HG03565 (cell line): ENCODE data around the gene MAML2.

Experiments
- ATAC-seq: cut with Tn5 transposase; IDR thresholded peaks from one replicate; pipeline ENCODE4 v1.9.1; 2021; ENCODE audit warnings: mild to moderate bottlenecking, moderate library complexity; ENCODE audit not compliant: unreplicated experiment

The MAML2 gene

DNA sequence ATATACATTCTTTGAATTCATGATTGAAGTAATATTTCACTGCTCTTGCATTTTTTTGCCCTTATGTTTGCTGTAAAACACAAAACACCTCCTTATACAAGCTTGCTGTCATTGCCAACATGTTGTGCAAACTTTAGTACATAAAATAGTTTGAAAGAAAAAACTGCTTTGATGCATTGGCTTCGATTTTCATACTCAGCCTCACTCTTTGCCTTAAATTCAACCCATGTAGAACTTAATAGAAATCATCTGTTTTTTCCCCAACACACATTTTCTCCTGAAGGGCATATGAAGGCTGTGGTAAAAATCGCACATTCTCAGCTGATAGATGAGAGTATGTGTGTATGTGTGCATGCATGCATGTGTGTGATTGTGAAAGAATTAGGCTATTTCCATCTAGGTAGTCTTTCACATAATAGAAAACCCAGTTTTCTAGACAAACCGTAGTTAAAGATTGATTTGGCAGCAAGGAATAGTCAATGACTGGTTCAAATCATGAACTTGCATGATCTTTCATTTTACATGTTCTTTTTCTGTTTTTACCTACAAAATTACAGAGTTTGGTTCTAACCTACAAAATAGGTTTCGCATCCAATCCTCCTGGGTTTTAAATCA, 346.3 kb downstream of the MAML2 start:
- ATAC-seq = no peak

DNA sequence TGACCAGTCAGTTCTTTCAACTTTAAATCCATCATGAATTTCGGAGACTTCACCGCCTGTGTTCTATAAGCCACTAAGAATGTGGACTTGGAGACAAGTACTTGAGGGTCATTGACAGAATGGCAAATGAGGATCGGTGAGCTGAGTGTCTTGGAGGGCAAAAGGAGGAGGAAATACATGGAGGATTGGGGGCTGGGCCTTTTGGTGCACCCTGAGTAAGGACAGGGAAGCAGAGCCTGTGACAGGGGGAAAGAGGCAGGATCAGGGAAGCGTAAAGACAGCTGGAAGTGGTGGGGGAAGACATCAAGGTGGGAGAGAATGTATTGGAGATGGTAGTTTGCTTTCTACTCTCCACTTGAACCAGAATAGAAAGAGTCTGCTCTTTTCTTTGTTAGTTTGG, 348.7 kb downstream of the MAML2 start:
- ATAC-seq = no peak

DNA sequence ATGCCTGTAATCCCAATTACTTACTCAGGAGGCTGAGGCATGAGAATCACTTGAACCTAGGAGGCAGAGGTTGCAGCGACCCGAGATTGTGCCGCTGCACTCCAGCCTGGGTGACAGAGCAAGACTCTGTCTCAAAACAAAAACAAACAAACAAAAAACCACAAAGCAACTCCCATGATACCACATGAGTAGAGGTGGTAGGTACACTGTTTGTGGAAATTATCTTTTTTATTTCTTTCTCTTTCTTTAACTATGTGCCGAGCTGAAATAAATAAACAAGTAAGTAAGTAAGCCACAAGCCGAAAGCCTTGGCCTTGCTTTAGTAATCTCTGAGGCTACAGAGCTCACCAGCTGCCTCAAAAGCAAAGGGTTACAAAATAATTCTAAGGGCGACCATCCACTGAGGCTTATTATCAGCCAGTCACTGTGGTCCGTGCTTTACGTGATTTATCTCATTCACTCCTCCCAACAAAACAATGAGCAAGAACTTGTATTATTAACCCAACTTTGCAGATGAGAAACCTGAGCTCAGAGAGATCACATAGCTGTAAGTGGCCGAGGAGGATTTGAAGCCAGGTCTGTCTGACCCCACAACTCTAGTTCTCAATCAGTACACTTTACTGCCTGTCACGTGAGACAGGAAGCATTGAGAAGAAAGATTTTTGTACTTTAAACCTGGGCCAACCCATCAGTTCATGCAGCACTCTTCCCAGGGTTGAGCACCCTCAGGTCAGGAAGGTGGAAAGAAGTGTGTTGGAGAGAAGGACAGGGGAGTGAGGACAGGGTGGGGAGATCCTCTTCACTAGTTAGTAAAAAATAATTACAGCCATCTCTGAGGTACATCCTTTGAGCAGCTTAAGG, 349.3 kb downstream of the MAML2 start:
- ATAC-seq = no peak

DNA sequence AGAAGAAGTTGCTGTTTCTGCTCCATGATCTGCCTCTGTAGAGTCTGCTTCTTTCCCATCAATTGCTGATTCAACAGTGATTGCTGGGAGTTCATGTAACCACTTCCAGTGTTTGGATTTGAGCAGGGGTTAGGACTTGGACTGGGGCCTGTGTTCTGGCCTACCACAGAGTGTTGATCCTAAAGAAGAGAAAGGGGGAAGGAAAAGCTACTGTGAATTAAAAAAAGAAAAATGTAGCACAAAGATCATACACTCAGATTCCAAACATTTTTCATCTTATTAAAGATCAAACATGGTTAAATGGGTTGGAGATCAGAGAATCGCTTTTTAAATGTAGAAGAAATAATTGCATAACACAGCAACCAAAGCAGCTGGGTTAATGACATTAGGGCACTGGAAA, 351.4 kb downstream of the MAML2 start:
- no peak for ATAC-seq

DNA sequence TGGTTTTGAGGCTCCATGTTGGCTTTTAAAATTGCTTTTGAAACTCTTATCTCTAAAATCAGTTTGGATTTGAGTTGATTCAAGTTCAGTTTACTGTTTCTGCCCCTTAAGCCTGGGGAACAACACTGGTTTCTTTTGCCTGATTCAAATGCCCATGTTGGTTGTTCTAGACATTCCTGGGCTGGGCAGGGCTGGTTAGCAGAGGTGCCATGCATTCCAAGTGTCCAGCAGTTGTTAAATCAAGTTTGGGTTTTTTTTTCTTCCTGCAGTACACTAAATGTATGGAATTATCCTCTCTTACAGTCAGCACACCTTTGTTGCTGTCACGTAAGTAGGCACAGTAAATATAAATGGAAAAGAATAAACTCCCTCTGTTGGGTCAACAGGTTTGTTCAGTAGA, 351.9 kb downstream of the MAML2 start:
- no peak for ATAC-seq

DNA sequence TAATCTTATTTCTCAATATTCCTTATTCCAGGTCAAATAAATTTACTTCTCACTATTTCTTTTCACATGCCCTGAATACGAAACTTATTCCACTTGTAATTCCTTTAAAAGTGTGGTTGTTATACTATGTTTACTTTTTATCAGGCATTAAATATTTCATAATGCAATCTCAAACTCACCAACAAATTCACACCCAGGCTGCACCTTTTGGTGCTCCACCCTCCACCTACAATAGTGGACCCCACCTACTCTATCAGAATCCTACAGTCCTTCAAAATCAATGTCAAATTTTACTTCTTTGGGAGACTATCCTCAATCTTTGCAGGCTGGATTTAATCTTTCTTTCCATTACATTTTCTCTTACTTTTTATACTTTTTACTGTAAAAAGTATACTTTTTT, 353.2 kb downstream of the MAML2 start:
- no peak for ATAC-seq

DNA sequence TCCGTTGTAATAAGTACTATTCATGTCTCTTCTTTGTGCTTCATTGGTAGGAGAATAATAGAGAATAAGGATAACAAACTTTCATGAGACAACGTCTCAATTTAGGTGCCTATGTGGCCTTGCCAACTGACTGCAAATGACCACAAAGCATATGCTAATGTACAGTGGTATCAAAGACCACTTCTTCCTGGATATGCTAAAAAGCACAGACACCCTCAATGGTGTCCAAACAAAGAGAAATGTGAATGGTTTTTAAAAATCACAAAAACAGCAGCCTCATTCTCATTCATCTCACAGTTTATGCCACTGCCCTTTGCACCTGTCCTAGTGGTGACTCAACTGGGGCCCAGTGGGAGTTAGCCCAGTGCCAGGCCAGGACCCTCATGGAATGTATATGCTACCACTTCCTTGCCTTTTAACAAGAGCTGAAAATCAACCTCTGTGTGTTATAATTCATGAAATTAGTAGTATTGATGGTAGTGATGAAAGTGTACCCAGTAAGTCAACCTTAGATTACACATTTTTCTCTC, 353.9 kb downstream of the MAML2 start:
- no peak for ATAC-seq

DNA sequence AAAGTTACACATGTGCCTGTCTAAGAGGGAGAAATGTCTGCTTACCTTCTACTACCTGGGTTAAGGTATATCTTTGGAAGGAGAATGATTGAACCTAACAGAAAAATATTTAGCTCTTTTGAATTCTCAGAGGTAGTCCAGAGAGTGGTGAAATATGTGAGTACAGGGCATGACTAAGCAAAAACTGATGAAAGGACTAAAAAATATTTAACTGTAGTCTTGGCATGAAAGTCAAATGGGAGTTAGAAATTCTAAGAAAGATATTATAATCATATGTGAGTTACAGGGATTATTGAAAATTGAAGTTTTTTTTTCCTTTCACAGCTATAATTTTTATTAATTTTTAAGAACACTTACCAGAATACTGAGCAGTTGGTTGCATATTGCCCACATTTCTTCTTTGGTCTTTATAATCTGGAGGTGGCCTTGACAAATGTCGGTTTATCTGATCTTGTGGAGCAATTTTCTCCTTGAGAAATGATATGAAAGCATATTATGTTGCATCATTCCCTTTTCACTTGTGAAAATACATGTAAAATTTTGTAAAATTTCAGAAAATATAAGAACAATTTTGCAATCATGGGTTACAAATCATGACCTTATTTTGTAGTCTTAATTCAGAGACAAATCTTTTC, 357.7 kb downstream of the MAML2 start:
- no peak for ATAC-seq

DNA sequence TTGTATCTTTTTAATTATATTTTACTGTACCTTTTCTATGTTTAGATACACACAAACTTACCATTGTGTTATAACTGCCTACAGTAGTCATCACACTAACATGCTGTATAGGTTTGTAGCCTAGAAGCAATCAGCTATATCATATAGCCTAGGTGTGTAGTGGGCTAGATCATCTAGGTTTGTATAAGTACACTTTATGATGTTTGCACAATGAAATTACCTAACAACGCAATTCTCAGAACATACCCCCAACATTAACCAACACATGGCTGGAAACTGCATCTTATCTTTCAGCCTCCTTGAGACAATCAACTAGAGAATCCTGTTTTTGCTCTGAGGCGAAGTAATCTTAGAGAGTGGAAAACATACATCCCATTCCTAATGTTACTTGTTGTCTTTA, 358.9 kb downstream of the MAML2 start:
- ATAC-seq = no peak

DNA sequence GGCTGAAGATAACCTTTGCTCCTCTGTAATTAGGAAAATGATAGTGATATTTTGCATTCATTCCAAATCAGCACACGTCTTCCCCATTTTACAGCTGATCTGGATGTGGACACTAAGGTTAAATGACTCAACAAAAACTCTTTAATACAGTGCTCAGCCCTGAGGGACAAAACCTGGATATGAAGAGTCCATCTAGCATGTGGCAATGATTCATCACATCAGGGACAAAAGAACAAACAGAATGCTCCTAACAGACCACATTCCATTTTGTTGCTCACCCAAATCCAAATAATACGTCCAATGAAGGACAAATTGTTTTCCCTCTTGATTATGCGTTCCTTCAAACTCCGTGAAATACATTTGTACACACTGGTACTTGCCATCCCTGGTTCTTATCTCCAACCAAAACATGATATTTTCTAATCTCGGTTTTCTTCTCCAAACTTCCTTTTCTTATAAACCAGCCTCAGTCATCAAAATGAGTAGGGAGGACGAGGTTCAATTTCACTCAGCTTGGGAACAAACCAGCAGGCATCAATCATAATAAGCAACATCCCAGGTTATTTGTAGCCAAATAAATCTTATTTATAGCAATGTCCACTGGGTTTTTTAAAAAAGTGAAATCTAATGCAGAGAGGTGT, 365.3 kb downstream of the MAML2 start:
- no peak for ATAC-seq

DNA sequence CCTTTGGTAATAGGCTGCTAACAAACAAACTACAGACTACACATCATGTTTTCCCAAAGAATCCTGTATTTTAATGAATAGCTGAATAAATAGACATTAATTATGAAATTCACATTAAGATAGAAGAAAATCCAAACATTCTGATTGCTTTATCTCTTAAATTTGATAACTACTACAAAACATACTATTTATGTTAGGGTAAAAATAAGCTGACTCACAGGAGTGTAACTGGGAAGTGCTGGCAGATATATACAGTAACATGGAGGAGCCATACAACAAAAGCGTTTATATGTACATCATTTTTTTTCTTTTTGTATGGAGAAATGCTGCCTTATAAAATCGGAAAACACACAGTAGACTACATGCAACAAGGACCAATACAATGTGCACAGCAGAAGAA, 366.4 kb downstream of the MAML2 start:
- ATAC-seq = no peak

DNA sequence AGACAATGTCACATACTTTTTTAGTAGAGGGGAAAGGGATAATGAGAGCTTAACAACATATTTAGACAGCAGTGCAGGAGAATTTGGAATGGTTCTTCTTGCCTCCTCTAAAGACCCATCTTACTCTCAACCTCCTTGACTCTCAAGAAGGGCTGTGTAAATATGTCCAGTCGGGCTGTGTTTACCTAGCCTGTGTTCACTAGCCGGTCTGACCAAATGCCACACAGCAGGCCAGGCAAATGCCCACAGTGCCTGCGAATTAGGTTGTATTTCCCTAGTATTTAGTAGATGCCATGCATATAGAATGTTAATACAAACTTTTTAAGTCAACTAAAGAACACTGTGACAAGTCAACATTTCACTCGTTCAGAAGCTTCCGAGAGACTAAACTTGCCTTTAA, 367.7 kb downstream of the MAML2 start:
- ATAC-seq = no peak

DNA sequence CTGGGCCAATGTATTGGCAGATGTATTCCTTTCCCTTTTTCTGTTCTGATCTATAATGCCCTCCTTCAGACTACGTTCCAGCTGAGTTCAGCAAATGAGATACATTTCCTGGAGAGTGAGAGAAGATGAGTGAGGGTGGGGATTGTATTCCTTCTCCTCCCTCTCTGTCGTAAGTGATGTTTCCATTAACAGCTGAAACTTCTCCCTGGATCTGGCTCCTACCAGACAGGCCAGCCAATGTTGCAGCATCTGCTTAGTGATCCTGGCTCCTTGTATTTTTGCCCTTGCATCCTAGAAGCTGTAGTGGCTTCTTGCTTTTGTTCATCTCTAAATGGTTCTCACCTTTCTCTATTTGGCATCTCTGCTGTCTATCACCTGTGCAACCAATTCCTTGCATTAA, 370.9 kb downstream of the MAML2 start:
- ATAC-seq = no peak

DNA sequence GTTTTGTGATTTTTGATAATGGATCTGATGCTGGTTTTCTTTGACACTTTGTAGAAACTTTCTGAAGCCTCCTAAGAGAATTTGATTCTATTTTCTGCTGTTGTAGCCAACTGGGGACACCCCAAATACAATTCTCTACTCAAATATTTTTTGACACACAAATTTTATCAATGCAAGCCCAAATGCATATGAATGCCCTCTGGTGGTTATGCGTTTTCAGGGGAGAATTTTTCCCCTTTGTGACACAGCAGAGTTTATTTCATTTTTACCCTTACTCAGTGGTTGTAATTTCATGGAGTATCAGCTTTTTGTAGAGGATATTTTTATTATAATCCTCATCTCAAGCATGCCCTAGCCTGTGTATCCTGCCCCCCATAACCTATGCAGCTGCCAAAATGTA, 374.4 kb downstream of the MAML2 start:
- ATAC-seq = no peak

DNA sequence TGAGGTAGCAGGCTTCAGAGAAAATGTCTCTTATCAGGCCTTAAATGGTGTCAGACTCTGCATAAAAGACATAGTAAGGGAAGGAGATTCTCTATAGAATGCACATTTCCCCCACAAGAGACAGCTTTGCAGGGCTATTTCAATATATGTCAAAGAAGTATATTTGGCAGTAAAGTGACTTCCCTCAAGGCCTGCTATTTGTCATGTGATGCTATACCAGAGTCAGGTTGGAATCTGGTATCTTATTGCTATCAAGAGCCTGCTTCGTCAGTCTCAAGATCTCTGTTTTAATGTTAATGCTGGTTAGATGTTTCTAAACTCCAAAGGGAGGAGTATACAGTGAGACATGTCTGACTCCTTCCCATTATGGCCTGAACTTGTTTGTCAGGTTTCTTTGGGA, 378.7 kb downstream of the MAML2 start:
- no peak for ATAC-seq

DNA sequence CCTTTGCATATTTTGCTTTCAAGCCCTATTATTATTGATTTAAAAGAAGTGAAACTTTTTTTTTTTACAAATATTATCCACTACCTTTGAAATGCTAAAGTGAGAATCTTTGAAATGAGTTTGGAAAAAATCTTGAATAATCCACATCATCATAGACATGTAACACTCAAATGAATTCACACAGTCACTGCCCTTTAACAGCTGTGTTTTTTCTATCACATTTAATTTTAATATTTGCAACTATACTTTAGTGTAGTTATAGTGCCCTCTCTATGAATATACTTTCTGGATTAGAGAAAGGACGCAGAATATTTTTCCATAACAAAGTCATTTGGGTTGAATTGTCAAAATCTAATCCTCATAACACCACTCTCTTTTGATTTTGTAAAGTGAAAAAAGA, 381.2 kb downstream of the MAML2 start:
- ATAC-seq = no peak

DNA sequence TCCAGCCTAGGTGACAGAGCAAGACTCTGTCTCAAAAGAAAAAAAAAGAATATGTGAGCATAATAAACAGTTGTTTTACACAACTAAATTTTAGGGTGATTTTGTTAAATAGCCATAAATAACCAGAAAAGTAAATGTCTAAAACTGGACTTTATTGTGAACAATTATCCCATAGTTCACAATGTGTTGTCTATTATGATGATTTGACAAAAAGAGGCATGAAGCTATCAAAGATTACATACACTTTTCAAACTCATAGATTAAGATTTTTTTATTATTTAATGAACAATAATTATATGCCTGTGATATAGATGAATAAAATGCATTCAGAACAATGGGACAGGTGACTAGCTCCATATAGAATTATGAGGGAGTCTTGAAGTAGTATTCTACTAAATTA, 392.1 kb downstream of the MAML2 start:
- ATAC-seq = no peak

DNA sequence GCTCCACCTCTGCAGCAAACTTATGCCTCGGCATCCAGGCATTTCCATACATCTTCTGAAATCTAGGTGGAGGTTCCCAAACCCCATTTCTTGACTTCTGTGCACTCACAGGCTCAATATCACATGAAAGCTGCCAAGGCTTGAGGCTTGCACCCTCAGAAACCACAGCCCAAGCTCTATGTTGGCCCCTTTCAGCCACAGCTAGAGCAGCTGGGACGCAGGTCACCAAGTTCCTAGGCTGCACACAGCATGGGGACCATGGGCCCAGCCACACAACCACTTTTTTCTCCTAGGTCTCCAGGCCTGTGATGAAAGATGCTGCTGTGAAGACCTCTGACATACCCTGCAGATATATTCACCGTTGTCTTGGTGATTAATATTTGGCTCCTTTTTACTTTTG, 394.4 kb downstream of the MAML2 start:
- no peak for ATAC-seq

DNA sequence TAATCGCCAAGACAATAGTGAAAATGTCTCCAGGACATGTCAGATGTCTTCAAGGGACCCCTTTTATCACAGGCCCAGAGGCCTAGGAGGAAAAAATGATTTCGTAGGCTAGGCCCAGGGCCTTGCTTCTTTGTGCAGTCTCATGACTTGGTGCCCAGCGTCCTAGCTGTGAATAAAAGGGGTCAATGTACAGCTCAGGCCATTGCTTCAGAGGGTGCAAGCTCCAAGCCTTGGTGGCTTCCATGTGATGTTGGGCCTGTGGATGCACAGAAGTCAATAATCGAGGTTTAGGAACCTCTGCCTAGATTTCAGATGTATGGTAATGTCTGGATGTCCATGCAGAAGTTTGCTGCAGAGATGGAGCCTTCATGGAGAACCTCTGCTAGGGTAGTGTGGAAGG, 398.4 kb downstream of the MAML2 start:
- no peak for ATAC-seq

DNA sequence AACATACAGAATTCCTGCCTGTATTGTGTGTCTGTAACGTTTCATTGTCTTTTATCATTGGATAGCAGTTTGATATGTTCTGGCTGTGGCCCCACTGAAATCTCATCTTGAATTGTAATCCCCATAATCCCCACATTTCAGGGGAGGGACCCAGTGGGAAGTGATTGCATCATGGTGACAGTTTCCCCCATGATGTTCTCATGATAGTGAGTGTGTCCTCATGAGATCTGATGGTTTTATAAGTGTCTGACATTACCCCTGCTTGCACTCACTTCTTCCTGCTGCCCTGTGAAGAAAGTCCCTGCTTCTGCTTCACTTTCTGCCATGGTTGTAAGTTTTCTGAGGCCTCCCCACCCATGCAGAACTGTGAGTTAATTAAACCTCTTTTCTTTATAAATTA, 399.4 kb downstream of the MAML2 start:
- ATAC-seq = no peak

DNA sequence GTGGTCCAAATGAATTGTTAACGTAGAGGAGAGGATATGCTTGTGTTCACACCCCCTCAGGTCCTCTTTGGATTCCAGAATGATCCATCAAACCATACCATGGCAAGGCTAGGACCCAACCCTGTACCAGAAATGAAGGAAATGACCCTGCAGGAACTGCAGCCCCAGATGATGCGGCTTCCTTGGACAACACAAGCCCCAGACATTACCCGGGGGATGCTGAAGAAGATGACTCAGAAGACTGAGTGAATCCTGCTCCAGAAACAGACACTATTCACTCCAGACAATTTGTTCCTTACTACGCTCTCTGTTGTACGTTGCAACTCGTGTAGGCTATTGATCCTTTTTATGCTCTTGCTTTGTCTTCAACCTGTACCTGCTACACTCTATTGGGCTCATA, 403.9 kb downstream of the MAML2 start:
- ATAC-seq = no peak

DNA sequence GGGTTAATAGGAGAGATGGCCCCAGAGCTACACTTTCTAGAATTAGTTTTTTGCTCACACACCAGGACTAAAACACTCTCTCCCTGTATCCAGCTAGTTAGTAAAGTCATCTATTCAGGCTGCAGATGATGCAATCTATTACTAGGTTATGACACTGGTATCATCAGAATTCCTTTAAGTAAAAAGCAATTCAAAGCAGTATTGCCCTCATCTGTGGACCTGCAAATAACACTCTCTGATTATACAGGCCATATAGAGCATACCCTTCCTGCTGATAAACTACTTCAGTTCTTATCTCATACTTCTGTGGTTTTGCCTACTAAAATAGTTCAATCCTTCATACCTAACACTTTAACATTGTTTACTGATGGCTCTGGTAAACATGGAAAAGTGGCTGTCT, 405.6 kb downstream of the MAML2 start:
- no peak for ATAC-seq
